ENCODE measurements around the gene DPF3.

DPF3 gene

DNA sequence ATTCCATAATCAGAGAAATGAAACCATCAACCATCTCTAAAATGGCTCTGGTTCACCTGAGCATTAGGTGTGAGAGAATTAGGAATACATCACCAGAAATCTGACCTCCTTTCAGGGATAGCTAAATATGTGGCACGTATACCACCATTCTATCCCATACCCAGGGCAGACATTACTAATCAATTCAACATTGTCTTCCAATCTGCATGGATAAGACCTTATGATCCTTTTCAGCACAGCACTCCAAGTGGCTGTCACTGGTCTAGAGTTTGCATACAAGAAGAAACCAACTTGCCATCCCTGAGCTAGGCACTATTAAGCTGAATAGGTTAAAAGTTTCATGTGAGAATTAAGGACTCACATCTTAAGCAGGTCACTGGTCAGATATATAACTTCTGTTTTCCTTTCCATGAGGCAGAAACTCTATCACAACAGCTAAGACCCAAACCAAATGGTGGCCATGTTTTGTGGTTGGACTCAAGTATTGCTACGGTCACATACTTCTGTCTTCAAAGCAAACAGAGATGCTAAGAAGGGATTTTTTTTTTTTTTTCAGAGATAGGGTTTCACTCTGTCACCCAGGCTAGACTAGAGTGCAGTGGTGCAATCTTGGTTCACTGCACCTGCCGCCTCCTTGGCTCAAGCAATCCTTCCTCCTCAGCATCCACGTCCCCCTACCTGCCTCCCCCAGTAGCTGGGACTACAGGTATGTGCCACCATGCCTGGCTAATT lies 249.0 kb downstream of the DPF3 start:
- DNase-seq (ENCODE audit: low read depth) = no peak

DNA sequence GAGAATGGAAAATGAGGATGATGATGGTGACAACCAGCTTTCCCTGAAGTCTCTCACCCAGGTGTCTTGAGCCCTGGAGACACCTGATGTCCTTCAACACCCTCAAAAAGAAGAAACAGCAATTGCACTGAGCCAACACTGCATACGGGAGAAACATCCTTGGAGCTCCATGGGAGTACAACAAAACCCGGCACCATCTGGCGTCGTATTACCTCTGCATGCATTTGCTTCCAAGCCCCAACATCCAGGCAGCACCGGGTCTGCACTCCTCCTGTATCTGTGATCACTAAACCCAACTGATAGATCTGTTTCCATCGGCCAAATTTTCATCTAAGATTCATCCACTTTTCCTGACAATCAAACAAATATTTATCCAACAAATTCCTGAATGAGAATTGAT lies 249.9 kb downstream of the DPF3 start:
- DNase-seq (ENCODE audit: low read depth) = no peak

DNA sequence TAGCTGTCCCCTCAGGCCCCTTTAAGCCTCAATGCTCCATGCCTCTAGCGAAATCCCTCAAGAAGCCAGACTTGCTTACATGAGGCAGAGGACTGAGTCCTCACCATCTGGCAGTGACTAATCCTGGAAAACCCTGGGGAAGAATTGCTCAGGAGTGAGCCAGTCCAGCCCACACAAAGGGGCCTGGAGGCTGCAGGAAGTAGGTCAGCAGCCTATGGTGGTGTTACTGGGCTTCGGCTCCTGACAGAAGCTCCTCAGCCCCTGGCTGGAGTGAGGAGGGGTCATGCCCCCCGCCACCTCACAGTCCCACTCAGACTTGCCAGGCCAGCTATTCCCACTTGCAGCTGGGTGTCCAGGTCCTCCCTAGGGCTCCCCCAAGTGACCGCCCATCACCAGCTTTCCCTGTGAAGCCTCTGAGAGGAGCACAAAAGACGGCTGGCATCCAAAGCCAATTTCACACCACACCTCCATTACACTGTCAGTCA lies 250.5 kb downstream of the DPF3 start:
- no peak for DNase-seq (ENCODE audit: low read depth)

DNA sequence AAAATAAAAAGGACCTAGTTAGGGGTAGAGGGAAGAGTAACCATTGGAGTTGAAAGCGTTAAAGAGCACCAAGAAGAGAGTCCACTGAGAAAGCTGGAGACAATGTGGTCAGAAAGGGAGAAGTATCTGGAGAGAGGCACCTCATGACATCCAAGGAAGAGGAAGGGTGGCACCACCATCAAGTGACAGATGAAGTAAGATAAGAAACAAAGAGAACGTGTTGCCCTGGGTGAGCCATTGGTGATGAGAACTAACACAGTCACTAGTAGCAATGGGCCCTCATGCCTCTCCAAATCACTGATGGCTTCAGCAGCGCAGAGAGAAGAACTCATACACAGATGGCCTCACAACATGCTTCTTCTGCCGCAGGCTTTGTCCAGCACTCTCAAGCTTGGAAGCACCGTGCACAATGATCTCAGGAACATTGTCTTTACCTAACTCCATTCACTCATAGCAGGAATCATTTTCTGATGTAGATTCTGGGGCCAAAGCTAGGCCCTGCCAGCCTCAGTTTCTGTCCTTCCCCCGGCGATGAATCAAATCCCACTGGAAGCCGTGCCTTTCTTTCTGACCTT lies 252.9 kb downstream of the DPF3 start:
- no peak for DNase-seq (ENCODE audit: low read depth)

DNA sequence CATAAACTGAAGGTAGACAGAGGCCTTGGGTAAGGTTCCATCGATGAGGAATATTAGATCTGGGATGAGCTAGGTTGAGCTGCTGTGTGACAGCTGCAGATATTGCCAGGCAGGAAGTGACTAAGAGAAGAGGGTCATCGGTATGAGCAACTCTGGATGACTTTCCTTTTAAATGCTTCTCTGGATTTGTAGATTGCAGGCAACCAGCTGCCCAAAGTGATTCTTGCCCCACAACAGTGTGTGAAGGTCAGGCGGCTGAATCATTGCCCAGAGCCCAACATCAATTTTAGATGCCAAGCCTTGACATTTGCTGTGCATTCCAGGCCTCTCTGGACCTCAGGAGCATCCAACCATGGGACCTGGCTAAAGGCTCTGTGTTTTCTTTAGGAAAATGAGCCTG lies 255.9 kb downstream of the DPF3 start:
- DNase-seq (ENCODE audit: low read depth) = no peak

DNA sequence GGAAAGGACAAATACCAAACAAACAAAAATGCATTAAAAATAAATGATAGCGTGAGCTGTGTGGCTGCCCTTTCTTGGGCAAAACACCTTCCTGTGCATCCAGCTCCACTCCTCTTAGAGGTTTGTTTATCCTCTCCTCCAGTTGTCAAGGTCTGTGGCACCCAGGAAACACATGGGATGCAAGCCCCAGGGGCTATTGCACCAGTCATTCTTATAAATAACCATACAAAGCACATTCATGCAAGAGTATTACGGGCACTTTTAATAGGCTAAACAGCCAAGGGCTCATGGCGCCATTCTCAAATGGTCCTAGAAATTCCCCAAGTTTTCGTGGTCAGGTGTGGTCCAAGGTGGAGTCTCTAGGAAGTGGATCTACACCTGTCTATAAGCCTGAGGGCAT lies 257.0 kb downstream of the DPF3 start:
- DNase-seq (ENCODE audit: low read depth) = no peak

DNA sequence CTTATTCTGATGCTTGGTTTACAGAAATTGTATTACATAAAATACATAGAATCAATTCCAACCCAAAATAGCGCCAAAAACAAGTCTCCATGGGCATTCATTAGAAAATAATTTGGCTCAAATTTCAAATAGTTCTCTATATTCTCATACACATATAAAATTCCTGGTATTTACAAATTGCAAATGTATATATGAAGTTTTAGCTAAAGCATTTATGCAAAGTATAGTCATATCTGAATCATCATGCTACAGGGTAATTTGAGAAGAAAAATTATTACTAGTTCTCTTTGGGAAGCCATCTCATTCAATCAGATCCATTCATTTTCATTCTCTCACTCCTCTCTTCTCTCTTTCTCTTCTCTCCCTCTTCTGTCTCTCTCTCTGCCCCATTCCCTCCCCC lies 257.8 kb downstream of the DPF3 start:
- no peak for DNase-seq (ENCODE audit: low read depth)

DNA sequence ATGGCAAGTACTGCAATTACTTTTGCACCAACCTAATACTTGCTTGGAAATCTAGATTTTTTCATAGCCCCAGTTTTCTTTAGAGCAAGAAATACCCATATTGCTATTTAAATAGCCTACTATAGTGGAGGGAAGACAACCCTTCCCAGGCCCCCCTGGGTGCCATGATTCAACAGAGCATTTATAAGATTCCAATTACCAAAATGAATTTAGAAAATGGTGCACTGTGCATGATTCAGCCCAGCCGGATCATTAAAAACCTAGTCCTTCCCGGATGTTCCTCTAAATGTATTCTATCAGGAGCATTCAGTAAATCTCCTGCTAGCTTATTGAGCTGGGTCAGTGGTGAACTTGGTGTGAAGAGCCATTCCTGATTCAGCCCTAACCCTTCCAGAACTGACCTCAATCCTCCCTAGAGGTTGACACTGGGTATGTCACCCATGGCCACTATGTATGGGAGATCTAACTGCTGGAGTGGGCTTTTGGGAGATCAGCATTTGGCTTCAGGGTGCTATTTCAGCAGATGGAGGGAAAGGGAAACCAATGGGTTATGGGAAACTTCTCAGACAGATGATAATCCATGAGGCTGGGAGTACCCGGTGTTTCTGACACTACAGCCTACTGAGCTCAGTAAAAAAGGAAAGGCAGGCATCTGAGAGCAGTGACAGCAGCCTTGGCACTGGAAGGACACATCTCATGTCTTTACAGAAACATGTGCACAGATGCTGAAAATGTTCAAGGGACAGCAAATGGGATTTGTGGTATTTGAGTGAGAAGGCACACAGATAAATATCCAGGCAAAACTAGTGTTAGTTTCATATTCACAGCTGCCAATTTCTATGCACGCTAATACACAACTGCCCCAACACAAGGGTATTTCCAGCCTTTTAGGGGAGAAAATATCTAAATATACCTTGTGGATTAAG lies 258.9 kb downstream of the DPF3 start:
- DNase-seq (ENCODE audit: low read depth) = no peak

DNA sequence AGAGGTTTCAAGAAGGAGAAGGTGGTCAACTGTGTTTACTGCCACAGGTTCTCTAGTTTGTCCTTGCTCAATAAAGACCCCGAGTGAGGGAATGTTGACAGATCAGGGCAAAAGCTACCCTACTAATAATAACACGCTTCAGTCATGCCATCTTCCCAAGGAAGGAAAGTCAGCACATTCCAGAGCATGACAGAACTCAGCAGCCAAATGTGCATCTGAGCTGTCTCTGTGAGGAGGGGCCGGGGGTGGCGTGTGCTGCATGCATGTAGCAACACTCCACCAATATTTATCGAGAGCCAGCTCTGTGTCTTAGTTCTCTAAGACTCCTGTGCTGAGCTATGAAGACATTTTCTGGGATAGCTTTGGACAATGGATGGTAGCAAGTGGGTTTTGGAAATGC lies 260.4 kb downstream of the DPF3 start:
- DNase-seq (ENCODE audit: low read depth) = no peak

DNA sequence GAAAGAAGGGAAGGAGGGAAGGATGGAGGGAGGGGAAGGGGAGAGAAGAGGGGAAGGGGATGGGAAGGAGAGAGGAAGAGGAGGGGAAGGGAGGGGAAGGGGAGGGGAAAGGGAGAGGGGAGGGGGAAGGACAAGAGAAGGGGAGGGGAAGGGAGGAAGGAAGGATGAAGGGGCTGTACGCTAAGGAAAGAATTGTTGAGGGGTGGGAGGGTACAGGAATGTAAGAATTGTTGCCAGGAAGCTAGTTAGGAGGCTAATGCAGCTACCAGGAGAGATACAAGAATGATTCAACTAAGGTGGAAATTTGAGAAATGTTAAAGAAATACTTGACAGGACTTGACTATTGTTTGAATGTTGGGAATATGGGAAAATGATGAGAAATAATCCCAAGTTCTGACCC lies 261.2 kb downstream of the DPF3 start:
- no peak for DNase-seq (ENCODE audit: low read depth)

DNA sequence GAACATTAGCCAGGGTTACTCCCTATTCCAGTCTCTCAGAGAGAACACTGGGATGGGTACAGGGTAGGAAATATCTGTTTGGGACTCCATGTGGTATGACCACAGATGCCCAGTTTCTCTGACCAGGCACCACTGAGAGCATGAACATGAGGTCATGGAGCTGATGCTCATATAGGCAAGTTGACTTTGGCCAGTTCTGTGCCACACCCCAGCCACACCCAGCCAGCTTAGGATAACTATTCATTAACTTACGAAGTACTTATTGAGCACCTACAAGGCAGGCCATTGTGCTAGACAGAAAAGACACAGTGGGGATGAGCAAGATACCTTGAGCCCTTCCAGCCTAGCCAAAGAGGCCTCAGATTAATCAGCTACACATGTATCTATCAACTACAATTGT lies 262.5 kb downstream of the DPF3 start:
- DNase-seq (ENCODE audit: low read depth) = no peak

DNA sequence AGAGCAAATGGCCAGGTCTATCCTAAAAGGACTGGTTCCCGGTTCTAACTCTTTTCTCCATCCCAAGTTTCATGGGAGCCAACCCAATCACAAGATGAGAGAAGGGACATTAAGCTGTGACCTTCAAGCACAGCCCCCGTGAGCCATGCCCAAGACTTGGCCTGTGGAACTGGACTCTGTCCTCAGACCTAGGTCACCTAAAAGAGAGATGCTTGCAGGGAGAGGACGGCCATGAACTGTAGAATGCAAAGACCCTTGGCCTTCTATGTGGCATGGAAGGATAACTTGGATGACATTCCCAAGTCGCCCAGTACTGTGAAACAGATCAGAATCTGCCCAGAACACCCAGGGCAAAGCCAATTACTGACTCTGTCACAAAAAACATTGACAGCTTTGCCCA lies 263.5 kb downstream of the DPF3 start:
- no peak for DNase-seq (ENCODE audit: low read depth)

DNA sequence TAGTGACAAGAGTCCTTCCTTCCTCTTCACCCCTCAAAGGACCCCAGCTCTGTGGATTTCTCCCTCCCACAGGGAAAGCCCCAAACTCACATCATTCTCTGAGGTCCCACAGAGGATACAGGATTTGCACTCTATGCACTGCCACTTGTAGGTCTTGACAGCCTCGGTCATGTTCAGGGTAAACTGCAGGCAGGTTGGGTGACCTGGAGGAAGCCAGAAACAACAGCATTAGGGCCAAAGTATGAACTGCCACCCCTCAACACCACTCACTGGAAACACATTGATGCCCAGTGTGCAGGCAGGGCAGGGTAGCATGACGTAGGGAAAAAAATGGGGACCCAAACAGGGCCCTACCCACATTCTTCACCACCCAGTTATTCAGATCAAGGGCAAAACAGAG lies 264.4 kb downstream of the DPF3 start:
- DNase-seq (ENCODE audit: low read depth) = no peak

DNA sequence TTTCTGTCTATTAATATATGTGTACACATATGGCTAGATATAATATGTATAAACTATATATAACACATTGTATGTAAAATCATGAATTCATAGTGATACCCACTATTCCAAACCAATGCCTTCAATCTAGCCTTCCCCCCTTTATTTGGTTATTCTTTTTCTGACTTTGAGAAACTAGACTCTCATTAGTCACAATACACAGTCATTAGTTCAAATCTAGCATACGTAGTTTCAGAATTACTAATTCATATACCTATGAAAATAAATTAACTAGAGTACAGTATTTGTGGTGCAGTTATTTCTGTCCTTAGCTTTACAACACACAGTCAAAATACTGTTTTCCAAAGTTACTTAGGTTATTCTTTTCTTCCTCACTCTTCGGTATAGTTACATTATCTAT lies 268.2 kb downstream of the DPF3 start:
- no peak for DNase-seq (ENCODE audit: low read depth)

DNA sequence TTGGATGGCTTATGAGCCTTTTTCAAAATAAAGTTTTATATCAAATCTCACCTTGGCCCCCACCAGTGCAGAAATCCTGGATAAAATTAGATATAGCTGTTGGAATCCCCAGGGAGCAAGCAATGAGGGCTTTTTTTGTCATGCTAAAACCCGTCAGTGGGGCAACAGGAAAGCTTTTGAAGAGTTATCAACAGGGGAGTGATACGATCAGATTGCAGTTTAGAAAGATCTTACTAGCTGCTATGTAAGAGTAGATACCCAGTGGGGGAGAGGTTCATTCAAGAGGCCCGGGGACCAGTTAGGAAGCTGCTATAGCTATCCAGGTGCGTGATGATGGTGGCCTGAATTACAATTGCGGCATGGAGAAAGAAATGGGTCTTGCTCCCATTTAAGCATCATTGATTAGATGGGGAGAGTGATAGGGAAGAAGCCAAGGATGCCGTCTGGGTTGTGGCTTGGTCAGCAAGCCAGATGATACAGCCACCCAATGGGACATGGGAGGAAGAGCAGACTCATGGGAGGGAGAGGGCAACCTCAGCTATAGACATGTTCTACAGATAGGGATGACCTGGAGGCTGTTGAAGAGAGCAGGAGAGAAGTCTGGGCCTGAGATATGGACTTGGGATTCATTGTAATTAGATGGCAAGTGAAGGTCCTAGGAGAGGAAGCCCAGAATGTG lies 272.4 kb downstream of the DPF3 start:
- no peak for DNase-seq (ENCODE audit: low read depth)

DNA sequence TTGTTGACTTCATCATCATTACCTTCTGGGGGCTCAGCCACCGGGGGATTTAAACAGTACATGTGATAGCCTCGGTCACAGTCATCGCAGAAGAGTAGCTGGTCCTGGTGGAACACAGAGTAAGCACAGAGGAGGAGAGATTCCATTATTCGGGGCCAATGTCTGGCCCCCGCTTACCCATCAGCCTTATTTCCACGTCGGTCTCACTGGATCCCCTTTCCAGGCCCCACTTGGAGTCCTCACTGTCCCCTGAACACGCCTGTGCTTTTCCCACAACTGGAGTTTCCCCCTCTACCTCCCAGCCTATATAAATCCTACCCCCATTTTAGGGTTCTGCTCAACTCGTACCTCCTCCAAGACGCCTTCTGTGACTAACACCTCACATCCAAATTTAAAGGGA lies 274.0 kb downstream of the DPF3 start:
- no peak for DNase-seq (ENCODE audit: low read depth)

DNA sequence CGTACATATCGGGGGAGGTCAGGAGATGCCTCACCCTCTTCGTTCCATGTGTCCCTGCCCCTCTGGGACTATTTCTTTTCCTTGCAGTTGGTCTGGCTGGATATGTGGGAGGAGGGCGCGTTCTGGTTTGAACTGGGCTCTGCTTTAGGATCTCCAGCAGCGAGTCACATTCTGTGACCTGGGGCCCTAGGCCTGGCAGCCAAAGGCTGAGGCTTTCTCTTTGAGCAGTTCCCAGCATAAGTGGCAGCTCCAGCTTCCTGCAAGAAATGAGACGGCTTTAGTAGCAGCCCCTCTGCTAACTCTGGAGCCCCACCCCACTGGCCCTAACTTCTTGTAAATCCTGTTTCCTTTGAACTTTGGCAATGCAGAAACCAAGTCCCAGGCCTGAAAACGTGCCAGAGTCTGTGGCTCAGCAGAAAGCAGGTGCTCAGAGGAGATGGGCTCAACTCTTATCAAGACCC lies 274.8 kb downstream of the DPF3 start:
- no peak for DNase-seq (ENCODE audit: low read depth)

DNA sequence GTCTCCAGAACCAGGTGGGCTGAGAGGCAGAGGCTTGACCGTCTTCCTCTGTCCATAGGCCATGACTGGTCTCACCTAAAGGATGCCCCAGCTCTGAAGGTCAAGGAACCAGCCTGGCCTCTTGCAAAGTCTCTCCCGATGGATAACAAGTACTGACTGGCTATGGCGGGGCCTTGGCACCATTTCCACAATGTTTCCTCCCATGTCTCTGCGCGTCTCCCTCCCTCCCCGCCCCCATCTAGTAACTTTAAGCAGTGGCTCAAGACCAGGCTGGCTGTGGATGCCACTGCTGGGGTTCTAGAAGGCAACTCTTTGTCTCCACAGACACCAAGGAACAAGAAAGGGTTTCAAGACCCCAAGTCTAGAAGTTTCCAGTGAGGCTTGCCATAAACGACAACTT lies 275.5 kb downstream of the DPF3 start:
- DNase-seq (ENCODE audit: low read depth) = no peak

DNA sequence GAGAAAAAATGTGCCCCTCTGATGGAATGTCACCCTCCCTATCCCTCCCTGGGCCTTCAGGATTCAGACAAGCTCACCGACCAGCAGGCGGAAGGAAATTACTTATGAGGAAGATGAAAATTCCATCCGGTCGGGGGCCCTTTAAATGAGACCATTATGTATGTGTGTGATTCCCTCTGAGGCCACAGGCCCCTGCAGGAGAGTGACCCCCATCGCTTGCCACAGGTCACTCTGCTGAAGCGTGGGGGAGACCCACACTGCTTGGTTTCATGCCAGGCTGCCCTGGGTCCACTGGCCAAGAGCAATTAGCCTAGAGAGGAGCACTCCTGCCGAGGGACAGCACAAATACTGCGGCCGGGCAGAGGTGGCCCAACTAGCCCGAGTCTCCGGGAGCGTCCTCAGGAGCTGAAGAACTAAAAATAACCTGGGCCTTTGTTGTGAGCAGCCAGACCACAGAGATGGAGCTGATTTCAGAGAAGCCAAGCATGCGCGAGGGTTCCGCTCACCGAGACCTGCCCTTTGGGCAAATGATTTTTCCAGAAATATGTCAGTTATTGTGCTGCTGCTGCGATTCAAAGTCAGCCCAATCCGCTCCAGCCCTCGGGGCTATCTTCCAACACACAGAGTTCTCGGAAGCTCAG lies 276.4 kb downstream of the DPF3 start:
- no peak for DNase-seq (ENCODE audit: low read depth)

DNA sequence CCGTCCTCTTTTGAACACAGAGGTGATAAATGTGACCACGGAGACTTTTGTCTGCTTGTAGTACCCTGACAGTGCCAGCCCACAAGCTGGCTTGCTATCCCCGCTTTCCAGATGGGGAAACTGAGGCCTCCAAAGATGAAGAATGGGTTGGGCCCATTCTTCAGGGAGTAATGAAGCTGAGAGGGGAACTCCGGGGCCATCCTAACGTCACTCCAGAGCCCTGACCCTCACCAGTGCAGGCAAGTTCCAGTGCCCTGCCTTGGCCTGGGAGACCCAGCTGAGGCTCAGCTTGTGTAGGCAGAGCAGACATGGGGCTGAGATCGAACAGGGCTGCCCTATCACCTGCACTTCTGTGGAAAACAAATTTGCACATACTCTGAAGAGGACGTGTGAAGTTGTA lies 277.1 kb downstream of the DPF3 start:
- DNase-seq (ENCODE audit: low read depth) = no peak

DNA sequence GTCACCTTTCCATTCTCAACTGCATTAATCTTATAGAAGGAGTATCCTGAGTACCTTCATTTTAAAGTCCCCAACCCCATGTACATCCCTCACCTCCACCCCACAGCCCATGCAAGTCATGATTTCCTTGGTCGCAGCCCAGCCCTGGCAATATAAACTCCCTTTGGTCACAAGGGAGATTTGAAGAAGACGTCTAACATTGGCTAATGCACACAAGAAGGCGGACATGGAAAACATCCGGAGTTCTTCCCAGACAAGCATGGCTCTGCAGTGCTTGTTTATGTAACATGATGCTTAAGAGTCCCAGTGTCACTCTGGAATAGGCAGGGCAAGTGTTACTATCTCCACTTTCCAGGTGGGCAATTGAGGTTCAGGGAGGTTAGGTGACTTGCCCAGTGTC lies 277.6 kb downstream of the DPF3 start:
- DNase-seq (ENCODE audit: low read depth) = no peak
